Measurements from ENCODE around the gene CTSF. TPM values are rescaled to one million over a fixed set of nuclear protein-coding genes. Genes with fewer than 3 reads are reported as not detected.

Gene CTSF
- total RNA-seq, 1 donor from 2014 or later: 39.1 TPM

DNA sequence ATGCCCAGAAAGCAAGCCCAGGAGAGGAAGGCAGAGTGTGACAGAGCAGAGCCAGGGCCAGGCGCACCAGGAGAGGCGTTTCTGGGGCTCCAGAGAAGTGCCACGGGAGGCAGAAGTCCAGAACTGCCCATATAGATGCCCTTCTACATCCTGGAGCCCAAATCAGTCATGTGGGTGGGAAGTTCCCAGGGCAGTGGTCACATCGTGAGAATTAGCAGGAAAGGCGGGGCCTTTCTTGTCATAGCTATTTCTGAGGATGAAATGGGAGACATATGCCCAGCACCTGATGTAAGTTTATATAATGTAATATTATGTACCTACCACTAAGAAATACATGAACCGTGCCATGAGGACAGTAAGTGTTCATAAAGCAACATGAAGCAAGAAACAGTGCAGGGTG lies 35.6 kb downstream of the CTSF start:
- DNase-seq: no peak

DNA sequence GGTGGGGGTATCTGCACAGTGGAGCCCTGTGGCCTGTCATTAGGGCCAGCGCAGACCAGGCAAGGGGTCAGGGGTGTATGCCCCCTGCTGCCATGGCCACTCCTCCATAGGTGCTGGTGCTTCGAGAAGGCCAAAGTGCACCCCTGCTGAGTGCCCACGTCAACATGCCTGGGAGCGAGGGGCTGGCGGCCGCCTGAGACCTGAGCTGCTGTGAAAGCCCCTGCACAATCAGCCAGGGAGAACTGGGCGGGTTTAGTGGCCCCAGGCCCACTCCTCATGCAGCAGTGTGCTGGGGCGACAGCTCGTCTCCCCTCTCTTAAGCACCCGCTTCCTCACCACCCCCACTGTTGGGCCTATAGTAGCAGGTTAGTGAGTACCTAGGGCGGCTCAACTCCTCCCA lies 36.6 kb downstream of the CTSF start:
- no peak for DNase-seq

DNA sequence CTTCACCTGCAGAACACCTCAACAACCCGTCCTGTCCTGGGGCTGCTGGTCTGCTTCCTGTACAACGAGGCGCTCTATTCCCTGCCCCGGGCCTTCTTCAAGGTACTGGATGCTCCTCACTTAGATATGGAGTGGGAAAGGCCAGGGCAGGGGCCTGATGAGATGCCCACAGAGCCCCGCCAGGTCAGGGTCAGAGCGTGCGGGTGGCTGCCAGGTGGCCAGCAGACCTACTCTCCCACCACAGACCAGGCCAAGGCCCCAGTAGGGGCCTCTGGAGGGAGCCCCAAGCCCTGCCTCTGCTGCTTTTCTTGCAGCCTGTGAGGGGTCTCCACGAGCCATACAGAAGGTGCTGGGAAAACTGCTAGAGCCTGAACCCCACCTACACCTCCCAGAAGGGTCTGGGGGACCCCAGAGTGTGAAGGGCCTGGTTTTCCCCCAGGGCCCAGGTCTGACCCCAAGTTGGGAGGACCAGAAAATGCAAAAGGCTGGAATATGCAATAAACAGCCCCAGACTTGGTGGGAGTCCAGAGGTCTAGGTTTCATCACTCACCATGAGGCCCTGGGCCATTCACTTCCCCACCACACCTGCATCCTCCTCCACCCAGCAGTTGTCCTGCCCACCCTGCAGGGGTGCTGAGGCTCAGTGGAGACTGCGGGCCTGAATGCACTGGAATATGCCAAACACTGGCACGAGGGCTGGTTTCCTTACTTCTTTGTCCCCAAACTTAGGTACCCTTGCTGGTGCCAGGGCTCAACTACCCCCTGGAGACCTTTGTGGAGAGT lies 37.3 kb downstream of the CTSF start:
- no peak for DNase-seq

DNA sequence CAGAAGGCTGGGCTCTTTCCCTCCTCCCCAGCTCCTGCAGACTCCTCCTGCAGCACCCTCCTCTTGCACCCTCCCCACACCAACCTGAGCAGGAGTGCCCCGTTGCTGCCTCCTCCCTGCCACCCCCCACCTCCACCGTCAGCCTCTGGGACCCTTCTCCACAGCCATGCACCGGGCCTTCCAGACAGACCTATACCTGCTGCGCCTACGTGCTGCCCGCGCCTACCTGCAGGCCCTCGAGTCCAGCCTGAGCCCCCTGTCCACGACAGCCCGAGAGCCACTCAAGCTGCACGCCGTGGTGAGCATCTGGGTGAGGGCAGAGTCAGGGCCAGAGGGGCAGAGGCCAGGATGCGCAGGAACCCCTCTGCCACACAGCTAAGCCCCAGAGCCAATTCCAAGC lies 38.8 kb downstream of the CTSF start:
- DNase-seq: no peak

DNA sequence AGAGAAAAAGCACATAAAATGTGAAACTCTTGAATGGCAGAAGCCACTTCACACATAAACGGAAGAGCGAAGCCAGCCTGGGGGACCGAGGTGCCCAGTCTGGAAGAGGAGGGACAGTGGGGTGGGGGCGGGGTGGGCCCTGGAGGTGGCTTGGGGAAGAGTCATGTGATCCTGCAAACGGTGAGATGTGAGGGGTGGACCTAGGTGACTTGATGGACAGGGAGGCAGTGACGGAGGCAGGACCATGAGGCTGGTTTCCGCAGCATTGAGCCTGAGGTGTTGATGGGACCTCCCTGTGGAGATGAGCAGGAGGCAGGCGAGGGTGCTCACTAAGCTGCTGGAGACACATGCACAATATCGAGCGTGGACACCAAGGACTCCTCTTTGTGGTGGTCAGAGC lies 39.3 kb downstream of the CTSF start:
- DNase-seq: no peak

DNA sequence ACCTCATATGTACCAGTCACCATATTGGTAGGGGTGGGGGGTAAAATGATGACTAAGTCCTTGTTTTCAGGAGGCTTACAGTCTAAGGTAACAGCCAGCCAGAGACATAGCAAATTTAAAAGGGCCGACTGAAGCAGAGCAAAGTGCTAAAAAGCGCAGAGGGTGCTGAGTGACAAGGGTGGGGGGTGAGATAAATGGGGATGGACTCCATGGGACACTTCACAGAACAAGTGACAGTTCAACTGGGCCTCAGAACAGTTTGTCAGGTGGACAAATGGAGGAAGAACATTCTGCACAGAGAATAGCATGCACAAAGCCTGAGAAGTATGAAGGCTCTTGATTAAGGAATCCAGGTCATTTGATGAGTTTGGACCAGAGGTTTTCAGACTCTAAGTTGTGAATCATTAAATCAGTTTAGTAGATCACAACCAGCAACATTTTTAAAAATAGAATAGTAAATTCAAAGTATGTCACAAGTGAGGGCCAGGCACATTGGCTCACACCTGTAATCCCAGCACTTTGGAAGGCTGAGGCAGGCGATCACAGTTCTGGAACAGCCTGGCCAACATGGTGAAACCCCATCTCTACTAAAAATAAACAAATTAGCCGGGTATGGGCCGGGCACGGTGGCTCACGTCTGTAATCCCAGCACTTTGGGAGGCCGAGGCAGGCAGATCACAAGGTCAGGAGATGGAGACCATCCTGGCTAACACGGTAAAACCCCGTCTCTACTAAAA lies 43.9 kb downstream of the CTSF start:
- no peak for DNase-seq

DNA sequence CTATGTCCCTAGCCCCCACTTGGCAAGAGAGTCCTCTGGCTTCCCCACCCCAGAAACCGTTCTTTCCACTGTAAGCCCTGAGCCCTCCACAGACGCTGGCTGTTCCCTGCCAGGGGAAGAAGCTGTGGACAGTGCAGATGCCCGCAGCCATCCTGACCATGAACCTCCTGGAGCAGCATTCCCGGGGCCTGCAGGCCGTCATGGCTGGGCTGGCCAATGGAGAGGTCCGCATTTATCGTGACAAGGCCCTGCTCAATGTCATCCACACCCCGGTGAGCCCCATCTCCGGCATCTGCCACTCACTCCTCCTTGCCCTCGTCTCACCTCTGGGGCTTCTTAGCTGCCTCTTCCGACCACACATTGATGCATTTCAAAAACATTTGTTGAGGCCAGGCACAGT lies 44.8 kb downstream of the CTSF start:
- DNase-seq: no peak

Small RNA genes lying within 50 kb of the gene (small RNA-seq; reads per million reads assigned to genes)
- not detected for gene RNU4-39P

Other genes starting within 250 kb of the CTSF start
- gene RIN1, start 232.2 kb downstream of the CTSF start, total RNA-seq: 0.47 TPM
- 17.6 TPM for gene BRMS1, start 223.5 kb downstream of the CTSF start, total RNA-seq
- gene B4GAT1, start 221.0 kb downstream of the CTSF start, total RNA-seq: 63.2 TPM
- gene SLC29A2, start 196.8 kb downstream of the CTSF start, total RNA-seq: 1.4 TPM
- 0.16 TPM for gene NPAS4, start 147.6 kb downstream of the CTSF start, total RNA-seq
- gene MRPL11, start 129.8 kb downstream of the CTSF start, total RNA-seq: 13.9 TPM
- 19.5 TPM for gene PELI3, start 101.7 kb downstream of the CTSF start, total RNA-seq
- 35.2 TPM for gene DPP3, start 88.2 kb downstream of the CTSF start, total RNA-seq
- gene BBS1, start 58.0 kb downstream of the CTSF start, total RNA-seq: 43.2 TPM
- gene ZDHHC24, start 22.6 kb downstream of the CTSF start, total RNA-seq: 5.1 TPM
- not detected for gene ACTN3, start 21.7 kb downstream of the CTSF start, total RNA-seq
- 0.62 TPM for gene CCDC87, start 24.5 kb upstream of the CTSF start, total RNA-seq
- gene CCS, start 24.6 kb upstream of the CTSF start, total RNA-seq: 22.0 TPM
- gene RBM14, start 48.0 kb upstream of the CTSF start, total RNA-seq: 31.8 TPM
- gene RBM4, start 70.1 kb upstream of the CTSF start, total RNA-seq: 133 TPM
- 94.5 TPM for gene RBM4B, start 109.3 kb upstream of the CTSF start, total RNA-seq
- gene SPTBN2, start 160.6 kb upstream of the CTSF start, total RNA-seq: 105 TPM